LNCaP clone FGC (cell line): ENCODE results near the gene KLHL20.
A peak's percentile ranks its signal among the peaks of the same experiment; 100 is the strongest.
"Not testable (repeated sequence)": the region's sequence is repeated elsewhere in the genome, so short reads cannot be mapped to it uniquely, and the experiment has no call there.

Experiments
- DNase-seq: peaks from one replicate; pipeline ENCODE4 v3.0.0-alpha.2; 2011; ENCODE audit warnings: low read depth
- H3K4me3 ChIP-seq: 2 replicates; pipeline ENCODE4 v1.5.1; 2011; ENCODE audit warnings: mild to moderate bottlenecking, low read depth, low read length, control low read depth
- CTCF ChIP-seq: IDR thresholded peaks from 2 replicates; pipeline ENCODE4 v1.5.1; 2012; ENCODE audit warnings: mild to moderate bottlenecking; ENCODE audit not compliant: control insufficient read depth, insufficient read depth; ENCODE audit errors: extremely low read depth

The KLHL20 gene

GRCh38 chr1:173717238-173717637, 2.5 kb downstream of the KLHL20 start:
- TF ChIP-seq CTCF, result no peak
- H3K4me3 ChIP-seq, result no peak overlapping the region
- DNase-seq, result no peak

- not testable (repeated sequence) for DNase-seq, H3K4me3 ChIP-seq
These were observed 16.6 kb downstream of the KLHL20 start for GRCh38 chr1:173731331-173731730.

- DNase-seq, result no peak
- no peak for TF ChIP-seq CTCF
- H3K4me3 ChIP-seq, result no peak overlapping the region
These were observed 19.1 kb downstream of the KLHL20 start for GRCh38 chr1:173733912-173734311.

- not testable (repeated sequence) for H3K4me3 ChIP-seq, DNase-seq
These were observed 21.3 kb downstream of the KLHL20 start for GRCh38 chr1:173736104-173736503.

GRCh38 chr1:173742203-173742886, 27.6 kb downstream of the KLHL20 start:
- no peak overlapping the region for H3K4me3 ChIP-seq
- TF ChIP-seq CTCF, result no peak
- no peak for DNase-seq

GRCh38 chr1:173744651-173745050, 29.9 kb downstream of the KLHL20 start:
- TF ChIP-seq CTCF, result no peak
- DNase-seq, result peak; percentile 83
- H3K4me3 ChIP-seq, result no peak overlapping the region

- no peak for TF ChIP-seq CTCF
- no peak for DNase-seq
- no peak overlapping the region for H3K4me3 ChIP-seq
These were observed 34.4 kb downstream of the KLHL20 start for GRCh38 chr1:173749137-173749536.

GRCh38 chr1:173753830-173754229, 39.0 kb downstream of the KLHL20 start:
- no peak overlapping the region for H3K4me3 ChIP-seq
- no peak for TF ChIP-seq CTCF
- no peak for DNase-seq
